ENCODE results near the gene HPDL. TPM values are rescaled to one million over a fixed set of nuclear protein-coding genes. Genes with fewer than 3 reads are reported as not detected.
A peak's percentile ranks its signal among the peaks of the same experiment; 100 is the strongest.

Gene HPDL
- total RNA-seq, 6 experiments from 2014 or later: 0.36 to 0.80 (median 0.58) TPM

- TF ChIP-seq CTCF (IDR thresholded peaks at IDR 0.05): no peak
- peaks cover 4% of the 10 kb centered on the region for H3K27me3 Mint-ChIP-seq (ENCODE audit: insufficient read depth)
- no peak for DNase-seq
- H3K9me3 Mint-ChIP-seq: no peaks in the 10 kb centered on the region
- H3K4me1 Mint-ChIP-seq (ENCODE audit: low read depth): peaks cover 6% of the 10 kb centered on the region; the same call in 1 of the 2 replicates
- no peak overlapping the region for H3K27ac Mint-ChIP-seq
- no peaks in the 10 kb centered on the region for H3K36me3 Mint-ChIP-seq (ENCODE audit: low read depth)
- H3K4me3 Mint-ChIP-seq: no peak overlapping the region
These were observed 28.9 kb upstream of the HPDL start for GRCh38 chr1:45297666-45298356.

GRCh38 chr1:45299296-45299695 lies 27.4 kb upstream of the HPDL start:
- Mint-ChIP-seq H3K27me3 (ENCODE audit: insufficient read depth) (peaks cover 3% of the 10 kb centered on the region), H3K36me3 (ENCODE audit: low read depth) (no peaks in the 10 kb centered on the region), H3K9me3 (no peaks in the 10 kb centered on the region), H3K4me1 (ENCODE audit: low read depth) (peaks cover 6% of the 10 kb centered on the region), H3K4me3 (no peak overlapping the region), H3K27ac (no peak overlapping the region)
- TF ChIP-seq CTCF (IDR thresholded peaks at IDR 0.05): no peak
- DNase-seq: no peak

- Mint-ChIP-seq H3K27me3 (ENCODE audit: insufficient read depth) (peaks cover 3% of the 10 kb centered on the region), H3K9me3 (no peaks in the 10 kb centered on the region), H3K4me1 (ENCODE audit: low read depth) (peaks cover 14% of the 10 kb centered on the region), H3K27ac (no peak overlapping the region), H3K4me3 (no peak overlapping the region), H3K36me3 (ENCODE audit: low read depth) (no peaks in the 10 kb centered on the region)
- peak; percentile 60 for DNase-seq
- TF ChIP-seq CTCF (IDR thresholded peaks at IDR 0.05): peak; percentile 85
These were observed 26.6 kb upstream of the HPDL start for GRCh38 chr1:45299981-45300668.

- peaks cover 19% of the 10 kb centered on the region for H3K4me1 Mint-ChIP-seq (ENCODE audit: low read depth)
- H3K27ac Mint-ChIP-seq: no peak overlapping the region
- peaks cover 3% of the 10 kb centered on the region for H3K27me3 Mint-ChIP-seq (ENCODE audit: insufficient read depth)
- no peaks in the 10 kb centered on the region for H3K9me3 Mint-ChIP-seq
- H3K4me3 Mint-ChIP-seq: no peak overlapping the region
- H3K36me3 Mint-ChIP-seq (ENCODE audit: low read depth): no peaks in the 10 kb centered on the region
- no peak for DNase-seq
- no peak; the same call in 1 of the 2 replicates for TF ChIP-seq CTCF (IDR thresholded peaks at IDR 0.05)
These were observed 26.1 kb upstream of the HPDL start for GRCh38 chr1:45300669-45300997.

- Mint-ChIP-seq H3K27me3 (ENCODE audit: insufficient read depth) (peaks cover 3% of the 10 kb centered on the region; the same call in 1 of the 2 replicates), H3K9me3 (no peaks in the 10 kb centered on the region), H3K4me1 (ENCODE audit: low read depth) (peaks cover 33% of the 10 kb centered on the region), H3K27ac (peak overlapping the region; percentile 40), H3K36me3 (ENCODE audit: low read depth) (no peaks in the 10 kb centered on the region), H3K4me3 (peak overlapping the region; percentile 92)
- no peak for TF ChIP-seq CTCF (IDR thresholded peaks at IDR 0.05)
- no peak for DNase-seq
These were observed 24.1 kb upstream of the HPDL start for GRCh38 chr1:45302505-45303150.

All from HFFc6 (cell line).